WTC11 (cell line): ENCODE results near the gene CPLANE1. TPM values are rescaled to one million over a fixed set of nuclear protein-coding genes. Genes with fewer than 3 reads are reported as not detected.
"Not testable (repeated sequence)": the region's sequence is repeated elsewhere in the genome, so short reads cannot be mapped to it uniquely, and the experiment has no call there.

ENCODE experiments used
- ATAC-seq: fragments of 200-7000 bp; cut with Tn5 transposase; 2 replicates; pipeline ENCODE4 v1.10.0; 2021; ENCODE audit warnings: mild to moderate bottlenecking, moderate library complexity
- CTCF ChIA-PET: fragments of 300-600 bp; sonication (Branson Sonifier 250); formaldehyde crosslinking; loops from one replicate; lab custom pipeline; 2021; ENCODE audit warnings: antibody characterized with exemption; lab: Charles Lee
- POLR2A ChIA-PET: fragments of 350-600 bp; sonication (Branson Sonifier 250); formaldehyde crosslinking; loops from one replicate; lab custom pipeline; 2021; ENCODE audit warnings: antibody characterized with exemption; lab: Charles Lee
- DNase-seq: peaks from one replicate; pipeline ENCODE4 v3.0.0; 2021; ENCODE audit warnings: low spot score
- H3K27ac Mint-ChIP-seq: 2 replicates; pipeline ENCODE4 v1.8.0; 2021; ENCODE audit warnings: mixed read lengths
- H3K27me3 Mint-ChIP-seq: 2 replicates; pipeline ENCODE4 v1.8.0; 2021; ENCODE audit warnings: low read depth, mild to moderate bottlenecking, moderate library complexity, mixed read lengths
- H3K36me3 Mint-ChIP-seq: 2 replicates; pipeline ENCODE4 v1.8.0; 2021; ENCODE audit warnings: mixed read lengths
- H3K4me1 Mint-ChIP-seq: 2 replicates; pipeline ENCODE4 v1.8.0; 2022; ENCODE audit warnings: mixed read lengths
- H3K4me3 Mint-ChIP-seq: 2 replicates; pipeline ENCODE4 v1.8.0; 2021; ENCODE audit warnings: mild to moderate bottlenecking, moderate library complexity, mixed read lengths
- H3K9me3 Mint-ChIP-seq: 2 replicates; pipeline ENCODE4 v1.8.0; 2021; ENCODE audit warnings: mixed read lengths
- ATF1 ChIP-seq: sonication (generic); formaldehyde crosslinking; IDR thresholded peaks from 2 replicates; pipeline ENCODE4 v1.8.1; 2023; ENCODE audit warnings: mild to moderate bottlenecking, moderate library complexity, missing genetic modification reagents
- ATF2 ChIP-seq: sonication (generic); formaldehyde crosslinking; IDR thresholded peaks from 2 replicates; pipeline ENCODE4 v1.8.1; 2022; ENCODE audit warnings: low read depth, missing genetic modification reagents, borderline replicate concordance
- ELF4 ChIP-seq: sonication (generic); formaldehyde crosslinking; IDR thresholded peaks from 2 replicates; pipeline ENCODE4 v1.8.1; 2022; ENCODE audit warnings: low read depth, mild to moderate bottlenecking, moderate library complexity, missing genetic modification reagents
- GABPB1 ChIP-seq: sonication (generic); formaldehyde crosslinking; IDR thresholded peaks from 2 replicates; pipeline ENCODE4 v1.8.1; 2023; ENCODE audit warnings: mild to moderate bottlenecking, missing genetic modification reagents
- NFYB ChIP-seq: sonication (generic); formaldehyde crosslinking; conservative IDR thresholded peaks from 2 replicates; pipeline ENCODE4 v1.8.0; 2022; ENCODE audit warnings: low read depth, missing genetic modification reagents
- RELA ChIP-seq: sonication (generic); formaldehyde crosslinking; IDR thresholded peaks from 2 replicates; pipeline ENCODE4 v1.8.1; 2022; ENCODE audit warnings: missing genetic modification reagents, mild to moderate bottlenecking, borderline replicate concordance
- SOX15 ChIP-seq: fragments of 250-450 bp; sonication (Bioruptor Pico); IDR thresholded peaks from 2 replicates; pipeline ENCODE4 v1.9.0; 2021; ENCODE audit warnings: mild to moderate bottlenecking
- TEAD1 ChIP-seq: sonication (generic); formaldehyde crosslinking; IDR thresholded peaks from 2 replicates; pipeline ENCODE4 v1.8.0; 2022; ENCODE audit warnings: mild to moderate bottlenecking, missing genetic modification reagents
- ZNF219 ChIP-seq: sonication (generic); formaldehyde crosslinking; IDR thresholded peaks from 2 replicates; pipeline ENCODE4 v1.8.0; 2023; ENCODE audit warnings: missing genetic modification reagents, mild to moderate bottlenecking, borderline replicate concordance
- ZNF416 ChIP-seq: fragments of 250-450 bp; sonication (Bioruptor Pico); IDR thresholded peaks from 2 replicates; pipeline ENCODE4 v1.9.0; 2021; ENCODE audit warnings: mild to moderate bottlenecking, inconsistent platforms
- total RNA-seq: library from RNA; stranded (reverse); gene quantifications from 3 replicates; pipeline ENCODE4 v1.2.3, GENCODE V29; 2021
- TF ChIP-seq, protein P1 (sequence below): sonication (generic); formaldehyde crosslinking; IDR thresholded peaks from 2 replicates; pipeline ENCODE4 v1.8.0; 2023; ENCODE audit warnings: missing genetic modification reagents, mild to moderate bottlenecking, borderline replicate concordance
- TF ChIP-seq, protein P2 (sequence below): sonication (generic); formaldehyde crosslinking; IDR thresholded peaks from 2 replicates; pipeline ENCODE4 v1.8.1; 2022; ENCODE audit warnings: missing genetic modification reagents, borderline replicate concordance
- TF ChIP-seq, protein P3 (sequence below): fragments of 250-450 bp; sonication (Bioruptor Pico); conservative IDR thresholded peaks from 2 replicates; pipeline ENCODE4 v1.9.0; 2021; ENCODE audit warnings: mild to moderate bottlenecking
- TF ChIP-seq, protein P4 (sequence below): fragments of 250-450 bp; sonication (Bioruptor Pico); IDR thresholded peaks from 2 replicates; pipeline ENCODE4 v1.9.0; 2021; ENCODE audit warnings: moderate library complexity, mild to moderate bottlenecking, inconsistent platforms, borderline replicate concordance
- TF ChIP-seq, protein P5 (sequence below): fragments of 250-450 bp; sonication (Bioruptor Pico); IDR thresholded peaks from 2 replicates; pipeline ENCODE4 v1.9.0; 2021; ENCODE audit warnings: mild to moderate bottlenecking

CPLANE1 gene
- total RNA-seq, 1 experiment from 2014 or later: 4.8 TPM

DNA sequence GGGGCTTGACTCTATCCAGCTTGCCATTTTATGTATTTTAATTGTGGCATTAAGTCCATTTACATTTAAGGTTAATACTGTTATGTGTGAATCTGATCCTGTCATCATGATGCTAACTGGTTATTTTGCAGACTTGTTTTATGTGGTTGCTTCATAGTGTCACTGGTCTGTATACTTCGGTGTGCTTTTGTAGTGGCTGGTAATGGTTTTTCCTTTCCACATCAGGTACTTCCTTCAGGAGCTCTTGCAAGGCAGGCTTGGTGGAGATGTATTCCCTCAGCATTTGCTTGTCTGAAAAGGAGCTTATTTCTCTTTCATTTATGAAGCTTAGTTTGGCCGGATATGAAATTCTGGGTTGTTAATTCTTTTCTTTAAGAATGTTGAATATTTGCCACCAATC lies 145.9 kb downstream of the CPLANE1 start:
- CTCF ChIA-PET: no interaction called here
- peaks cover 35% of the 10 kb centered on the region for H3K36me3 Mint-ChIP-seq
- POLR2A ChIA-PET: no interaction called here
- peaks cover 8% of the 10 kb centered on the region for H3K27me3 Mint-ChIP-seq
- H3K9me3 Mint-ChIP-seq: peaks cover 54% of the 10 kb centered on the region
- no peak overlapping the region for H3K4me3 Mint-ChIP-seq
- no peak for DNase-seq
- ATAC-seq: no peak
- TF ChIP-seq RELA: no peak
- no peak for TF ChIP-seq ZNF416
- no peak for TF ChIP-seq ATF2 (CRISPR knock-in tag)
- no peak for TF ChIP-seq TEAD1
- TF ChIP-seq, protein P1, sequence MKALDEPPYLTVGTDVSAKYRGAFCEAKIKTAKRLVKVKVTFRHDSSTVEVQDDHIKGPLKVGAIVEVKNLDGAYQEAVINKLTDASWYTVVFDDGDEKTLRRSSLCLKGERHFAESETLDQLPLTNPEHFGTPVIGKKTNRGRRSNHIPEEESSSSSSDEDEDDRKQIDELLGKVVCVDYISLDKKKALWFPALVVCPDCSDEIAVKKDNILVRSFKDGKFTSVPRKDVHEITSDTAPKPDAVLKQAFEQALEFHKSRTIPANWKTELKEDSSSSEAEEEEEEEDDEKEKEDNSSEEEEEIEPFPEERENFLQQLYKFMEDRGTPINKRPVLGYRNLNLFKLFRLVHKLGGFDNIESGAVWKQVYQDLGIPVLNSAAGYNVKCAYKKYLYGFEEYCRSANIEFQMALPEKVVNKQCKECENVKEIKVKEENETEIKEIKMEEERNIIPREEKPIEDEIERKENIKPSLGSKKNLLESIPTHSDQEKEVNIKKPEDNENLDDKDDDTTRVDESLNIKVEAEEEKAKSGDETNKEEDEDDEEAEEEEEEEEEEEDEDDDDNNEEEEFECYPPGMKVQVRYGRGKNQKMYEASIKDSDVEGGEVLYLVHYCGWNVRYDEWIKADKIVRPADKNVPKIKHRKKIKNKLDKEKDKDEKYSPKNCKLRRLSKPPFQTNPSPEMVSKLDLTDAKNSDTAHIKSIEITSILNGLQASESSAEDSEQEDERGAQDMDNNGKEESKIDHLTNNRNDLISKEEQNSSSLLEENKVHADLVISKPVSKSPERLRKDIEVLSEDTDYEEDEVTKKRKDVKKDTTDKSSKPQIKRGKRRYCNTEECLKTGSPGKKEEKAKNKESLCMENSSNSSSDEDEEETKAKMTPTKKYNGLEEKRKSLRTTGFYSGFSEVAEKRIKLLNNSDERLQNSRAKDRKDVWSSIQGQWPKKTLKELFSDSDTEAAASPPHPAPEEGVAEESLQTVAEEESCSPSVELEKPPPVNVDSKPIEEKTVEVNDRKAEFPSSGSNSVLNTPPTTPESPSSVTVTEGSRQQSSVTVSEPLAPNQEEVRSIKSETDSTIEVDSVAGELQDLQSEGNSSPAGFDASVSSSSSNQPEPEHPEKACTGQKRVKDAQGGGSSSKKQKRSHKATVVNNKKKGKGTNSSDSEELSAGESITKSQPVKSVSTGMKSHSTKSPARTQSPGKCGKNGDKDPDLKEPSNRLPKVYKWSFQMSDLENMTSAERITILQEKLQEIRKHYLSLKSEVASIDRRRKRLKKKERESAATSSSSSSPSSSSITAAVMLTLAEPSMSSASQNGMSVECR (CRISPR knock-in tag): no peak
- no peak for TF ChIP-seq SOX15 (CRISPR knock-in tag)
- TF ChIP-seq, protein P2, sequence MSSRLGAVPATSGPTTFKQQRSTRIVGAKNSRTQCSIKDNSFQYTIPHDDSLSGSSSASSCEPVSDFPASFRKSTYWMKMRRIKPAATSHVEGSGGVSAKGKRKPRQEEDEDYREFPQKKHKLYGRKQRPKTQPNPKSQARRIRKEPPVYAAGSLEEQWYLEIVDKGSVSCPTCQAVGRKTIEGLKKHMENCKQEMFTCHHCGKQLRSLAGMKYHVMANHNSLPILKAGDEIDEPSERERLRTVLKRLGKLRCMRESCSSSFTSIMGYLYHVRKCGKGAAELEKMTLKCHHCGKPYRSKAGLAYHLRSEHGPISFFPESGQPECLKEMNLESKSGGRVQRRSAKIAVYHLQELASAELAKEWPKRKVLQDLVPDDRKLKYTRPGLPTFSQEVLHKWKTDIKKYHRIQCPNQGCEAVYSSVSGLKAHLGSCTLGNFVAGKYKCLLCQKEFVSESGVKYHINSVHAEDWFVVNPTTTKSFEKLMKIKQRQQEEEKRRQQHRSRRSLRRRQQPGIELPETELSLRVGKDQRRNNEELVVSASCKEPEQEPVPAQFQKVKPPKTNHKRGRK: no peak
- TF ChIP-seq, protein P3, sequence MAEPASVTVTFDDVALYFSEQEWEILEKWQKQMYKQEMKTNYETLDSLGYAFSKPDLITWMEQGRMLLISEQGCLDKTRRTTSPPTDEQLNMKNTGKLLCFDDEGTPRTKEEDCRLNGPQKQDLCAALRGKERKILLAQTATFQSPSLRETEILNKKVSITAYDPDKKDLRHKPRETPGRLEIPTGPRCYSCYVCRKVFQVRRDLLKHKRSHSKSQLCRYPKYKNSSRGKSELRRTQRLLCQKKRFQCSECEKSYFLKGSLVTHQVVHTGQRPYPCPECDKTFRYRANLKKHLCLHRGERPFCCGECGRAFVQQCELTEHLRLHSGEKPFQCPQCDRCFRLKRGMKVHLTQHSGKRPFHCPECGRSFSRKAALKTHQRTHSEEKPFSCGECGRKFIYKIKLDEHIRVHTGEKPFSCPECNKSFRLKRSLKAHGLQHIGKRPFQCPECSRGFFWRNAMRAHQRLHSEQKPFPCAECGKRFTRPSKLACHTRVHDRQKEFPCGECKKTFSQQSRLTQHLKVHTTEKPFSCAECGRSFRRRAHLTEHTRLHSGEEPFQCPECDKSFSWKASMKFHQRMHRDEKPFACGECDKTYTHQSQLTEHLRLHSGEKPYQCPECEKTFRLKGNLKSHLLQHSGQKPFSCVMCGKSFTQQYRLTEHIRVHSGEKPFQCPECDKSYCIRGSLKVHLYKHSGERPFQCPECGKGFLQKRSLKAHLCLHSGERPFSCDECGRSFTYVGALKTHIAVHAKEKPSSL (CRISPR knock-in tag): no peak
- TF ChIP-seq, protein P4, sequence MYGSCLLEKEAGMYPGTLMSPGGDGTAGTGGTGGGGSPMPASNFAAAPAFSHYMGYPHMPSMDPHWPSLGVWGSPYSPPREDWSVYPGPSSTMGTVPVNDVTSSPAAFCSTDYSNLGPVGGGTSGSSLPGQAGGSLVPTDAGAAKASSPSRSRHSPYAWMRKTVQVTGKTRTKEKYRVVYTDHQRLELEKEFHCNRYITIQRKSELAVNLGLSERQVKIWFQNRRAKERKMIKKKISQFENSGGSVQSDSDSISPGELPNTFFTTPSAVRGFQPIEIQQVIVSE (CRISPR knock-in tag): no peak
- TF ChIP-seq, protein P5, sequence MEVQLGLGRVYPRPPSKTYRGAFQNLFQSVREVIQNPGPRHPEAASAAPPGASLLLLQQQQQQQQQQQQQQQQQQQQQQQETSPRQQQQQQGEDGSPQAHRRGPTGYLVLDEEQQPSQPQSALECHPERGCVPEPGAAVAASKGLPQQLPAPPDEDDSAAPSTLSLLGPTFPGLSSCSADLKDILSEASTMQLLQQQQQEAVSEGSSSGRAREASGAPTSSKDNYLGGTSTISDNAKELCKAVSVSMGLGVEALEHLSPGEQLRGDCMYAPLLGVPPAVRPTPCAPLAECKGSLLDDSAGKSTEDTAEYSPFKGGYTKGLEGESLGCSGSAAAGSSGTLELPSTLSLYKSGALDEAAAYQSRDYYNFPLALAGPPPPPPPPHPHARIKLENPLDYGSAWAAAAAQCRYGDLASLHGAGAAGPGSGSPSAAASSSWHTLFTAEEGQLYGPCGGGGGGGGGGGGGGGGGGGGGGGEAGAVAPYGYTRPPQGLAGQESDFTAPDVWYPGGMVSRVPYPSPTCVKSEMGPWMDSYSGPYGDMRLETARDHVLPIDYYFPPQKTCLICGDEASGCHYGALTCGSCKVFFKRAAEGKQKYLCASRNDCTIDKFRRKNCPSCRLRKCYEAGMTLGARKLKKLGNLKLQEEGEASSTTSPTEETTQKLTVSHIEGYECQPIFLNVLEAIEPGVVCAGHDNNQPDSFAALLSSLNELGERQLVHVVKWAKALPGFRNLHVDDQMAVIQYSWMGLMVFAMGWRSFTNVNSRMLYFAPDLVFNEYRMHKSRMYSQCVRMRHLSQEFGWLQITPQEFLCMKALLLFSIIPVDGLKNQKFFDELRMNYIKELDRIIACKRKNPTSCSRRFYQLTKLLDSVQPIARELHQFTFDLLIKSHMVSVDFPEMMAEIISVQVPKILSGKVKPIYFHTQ (CRISPR knock-in tag): no peak
- no peak for TF ChIP-seq NFYB (CRISPR knock-in tag)
- no peak for TF ChIP-seq ZNF219 (CRISPR knock-in tag)
- TF ChIP-seq GABPB1 (CRISPR knock-in tag): no peak
- no peak for TF ChIP-seq ATF1 (CRISPR knock-in tag)
- TF ChIP-seq ELF4 (CRISPR knock-in tag): no peak
- TF ChIP-seq, all 79 proteins: peak for 0
- Mint-ChIP-seq H3K27ac (no peak overlapping the region), H3K4me1 (no peaks in the 10 kb centered on the region)

GRCh38 chr5:37099267-37099666 lies 149.9 kb downstream of the CPLANE1 start:
- H3K4me3 Mint-ChIP-seq, POLR2A ChIA-PET: not testable (repeated sequence)
- peaks cover 45% of the 10 kb centered on the region for H3K36me3 Mint-ChIP-seq

DNA sequence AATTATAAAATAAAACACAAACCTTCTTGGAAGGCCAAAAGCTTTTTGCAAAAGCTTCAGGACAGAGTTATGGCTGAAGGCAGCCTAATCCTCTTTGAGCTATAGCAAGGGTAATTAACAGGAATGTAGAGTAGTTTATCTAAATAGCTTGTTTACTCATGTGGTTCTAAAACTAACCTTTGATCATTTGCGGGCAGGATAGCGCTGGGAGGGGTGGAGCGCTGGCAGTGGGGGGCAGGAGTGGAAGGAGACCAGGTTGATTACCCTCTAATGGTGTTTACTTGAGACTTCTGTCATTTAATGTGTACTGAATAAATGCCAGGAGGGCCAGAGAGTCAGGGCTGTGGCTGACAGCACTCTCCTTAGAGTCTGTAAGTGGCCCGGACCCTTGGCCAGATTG lies 155.4 kb downstream of the CPLANE1 start:
- ATAC-seq, DNase-seq, POLR2A ChIA-PET, H3K27ac Mint-ChIP-seq, CTCF ChIA-PET, H3K4me3 Mint-ChIP-seq: not testable (repeated sequence)
- Mint-ChIP-seq H3K9me3 (peaks cover 24% of the 10 kb centered on the region), H3K27me3 (peaks cover 76% of the 10 kb centered on the region), H3K4me1 (peaks cover 20% of the 10 kb centered on the region), H3K36me3 (peaks cover 12% of the 10 kb centered on the region)

More at GRCh38 chr5:37099267-37099666, 149.9 kb downstream of the CPLANE1 start:
- H3K4me1 Mint-ChIP-seq, H3K27ac Mint-ChIP-seq, DNase-seq, CTCF ChIA-PET, ATAC-seq: not testable (repeated sequence)
- peaks cover 30% of the 10 kb centered on the region for H3K27me3 Mint-ChIP-seq
- peaks cover 73% of the 10 kb centered on the region for H3K9me3 Mint-ChIP-seq
